ENCODE measurements around the gene OR52B2. TPM values are rescaled to one million over a fixed set of nuclear protein-coding genes. Genes with fewer than 3 reads are reported as not detected.

Gene OR52B2
- total RNA-seq (2014; rRNA removed; shearing (Covaris generic)), result not detected in 2 replicates

DNA sequence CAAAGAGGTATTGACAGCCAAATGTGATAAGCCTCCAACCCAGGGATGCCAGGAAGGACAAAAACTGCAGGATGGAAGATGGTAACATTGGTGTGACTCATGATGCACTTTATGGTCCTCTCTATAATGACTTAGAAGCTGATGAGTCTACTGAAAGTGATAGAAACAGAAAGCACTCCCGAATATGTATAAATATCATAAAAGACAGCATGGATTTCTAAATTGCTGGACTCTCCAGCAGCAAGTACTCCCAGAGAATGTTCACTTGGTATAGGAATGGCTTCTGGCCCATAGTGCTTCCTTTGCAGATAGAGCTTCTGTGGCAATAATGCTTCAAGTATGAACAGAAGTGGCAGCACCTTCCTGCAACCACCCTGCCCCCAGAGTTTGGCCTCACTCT, at the start of gene OR52B2:
OR52B2 (minus strand) TSS at position 101 of the 400 bp plus-strand sequence; CDS start at position 101, 0 bp downstream.
- Histone ChIP-seq H3K4me3 (no peak within 1 kb of the TSS), H3K27me3 (replicated peaks) (no peaks in the 10 kb centered on the region), H3K27ac (no peak within 1 kb of the TSS), H3K36me3 (no peaks in the 10 kb centered on the region), H3K9me3 (replicated peaks) (no peaks in the 10 kb centered on the region), H3K4me1 (replicated peaks) (no peaks in the 10 kb centered on the region)
- no peak for DNase-seq (ENCODE audit: low read depth in 1 of 2, low spot score in 2 of 2)

DNA sequence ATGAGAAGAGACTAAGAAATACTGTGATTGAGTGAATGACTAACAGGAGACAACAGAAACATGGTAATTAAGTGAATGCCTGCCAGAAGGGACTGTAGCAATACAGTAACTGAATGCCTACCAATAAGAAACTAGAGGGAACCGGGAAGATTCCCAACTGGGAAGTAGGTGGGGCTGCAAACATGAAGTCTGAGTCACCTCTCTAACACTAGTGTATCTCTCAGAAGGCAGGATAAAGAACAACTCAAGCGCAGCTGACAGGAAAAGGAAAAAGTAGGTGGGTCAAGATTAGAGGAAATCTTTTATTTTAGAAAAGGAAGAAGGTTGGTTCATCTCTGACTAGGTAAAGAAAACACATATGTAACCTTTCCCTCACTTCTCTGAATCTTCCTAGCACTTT, 49.2 kb upstream of the OR52B2 start:
- no peaks in the 10 kb centered on the region for H3K9me3 ChIP-seq (replicated peaks)
- no peak overlapping the region for H3K4me3 ChIP-seq
- H3K27ac ChIP-seq, result no peak overlapping the region
- peaks cover 5% of the 10 kb centered on the region; the same call in 1 of the 2 replicates for H3K36me3 ChIP-seq
- no peaks in the 10 kb centered on the region for H3K4me1 ChIP-seq (replicated peaks)
- no peaks in the 10 kb centered on the region for H3K27me3 ChIP-seq (replicated peaks)
- DNase-seq (ENCODE audit: low read depth in 1 of 2, low spot score in 2 of 2), result no peak

DNA sequence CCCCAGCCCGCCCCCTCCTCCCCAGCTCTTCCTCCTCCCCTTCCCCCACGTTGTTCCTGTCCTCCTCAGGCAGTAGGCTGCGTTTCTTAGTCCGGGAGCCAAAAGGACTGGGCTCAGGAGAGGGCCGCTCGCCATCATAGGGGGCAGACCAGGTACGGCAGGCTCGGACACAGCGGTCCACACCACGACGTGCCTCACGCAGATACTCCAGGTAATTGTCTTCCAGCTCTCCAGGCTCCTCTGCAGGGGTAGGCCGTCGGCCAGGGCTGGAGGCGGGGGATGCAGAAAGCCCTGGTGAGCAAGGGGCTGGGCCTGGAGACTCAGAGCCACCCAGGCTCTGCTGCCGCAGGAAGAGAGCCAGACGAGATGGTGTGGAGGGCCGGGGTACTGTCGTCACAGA, 47.6 kb upstream of the OR52B2 start:
- Histone ChIP-seq H3K36me3 (peaks cover 5% of the 10 kb centered on the region; the same call in 1 of the 2 replicates), H3K27ac (no peak overlapping the region), H3K4me1 (replicated peaks) (no peaks in the 10 kb centered on the region), H3K4me3 (no peak overlapping the region), H3K9me3 (replicated peaks) (no peaks in the 10 kb centered on the region), H3K27me3 (replicated peaks) (no peaks in the 10 kb centered on the region)
- no peak for DNase-seq (ENCODE audit: low read depth in 1 of 2, low spot score in 2 of 2)

DNA sequence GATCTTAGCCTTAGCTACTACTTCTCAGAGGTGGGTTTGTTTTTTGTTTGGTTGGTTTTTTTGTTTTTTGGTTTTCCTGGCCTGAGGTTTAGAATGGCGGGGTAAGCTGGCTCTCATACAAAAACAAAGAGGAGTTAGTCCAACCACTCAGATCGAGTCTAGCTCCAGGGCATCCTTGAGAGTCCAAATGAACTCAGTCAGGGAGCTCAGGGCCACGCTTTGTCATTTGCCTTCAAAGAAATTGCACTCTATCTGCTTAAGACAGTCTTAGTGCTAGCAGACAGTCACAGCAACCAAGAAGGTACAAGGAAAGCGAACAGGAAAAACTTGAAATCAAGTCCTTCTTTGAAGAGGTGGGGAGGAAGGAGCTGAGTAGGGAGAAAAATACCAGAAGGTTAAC, 46.4 kb upstream of the OR52B2 start:
- Histone ChIP-seq H3K36me3 (peaks cover 5% of the 10 kb centered on the region; the same call in 1 of the 2 replicates), H3K27me3 (replicated peaks) (no peaks in the 10 kb centered on the region), H3K9me3 (replicated peaks) (no peaks in the 10 kb centered on the region), H3K4me3 (no peak overlapping the region), H3K27ac (no peak overlapping the region), H3K4me1 (replicated peaks) (no peaks in the 10 kb centered on the region)
- DNase-seq (ENCODE audit: low read depth in 1 of 2, low spot score in 2 of 2), result no peak

DNA sequence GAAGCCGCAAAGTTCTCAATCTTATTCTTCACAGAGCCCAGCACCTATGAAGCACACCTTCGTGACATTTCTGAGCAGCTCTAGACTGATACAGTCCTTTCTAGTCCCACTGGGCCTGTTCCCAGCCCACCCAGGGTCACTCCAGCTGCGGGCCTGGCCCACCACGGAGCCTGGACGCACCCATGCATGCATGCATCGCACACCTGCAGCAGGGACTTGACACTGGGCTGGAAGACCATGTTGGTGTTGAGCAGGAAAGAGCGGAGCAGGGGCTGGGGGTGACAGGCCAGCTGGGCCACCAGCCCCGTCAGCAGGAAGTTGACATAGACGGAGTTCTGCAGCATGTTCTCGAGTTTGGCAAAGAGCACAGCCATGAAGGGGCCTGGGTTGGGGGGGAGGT, 44.4 kb upstream of the OR52B2 start:
- Histone ChIP-seq H3K9me3 (replicated peaks) (no peaks in the 10 kb centered on the region), H3K27ac (no peak overlapping the region), H3K36me3 (0 out of 2 replicates have a peak, but pooled peaks cover under 1% of the 10 kb centered on the region), H3K4me3 (no peak overlapping the region), H3K27me3 (replicated peaks) (no peaks in the 10 kb centered on the region), H3K4me1 (replicated peaks) (no peaks in the 10 kb centered on the region)
- DNase-seq (ENCODE audit: low read depth in 1 of 2, low spot score in 2 of 2), result no peak

DNA sequence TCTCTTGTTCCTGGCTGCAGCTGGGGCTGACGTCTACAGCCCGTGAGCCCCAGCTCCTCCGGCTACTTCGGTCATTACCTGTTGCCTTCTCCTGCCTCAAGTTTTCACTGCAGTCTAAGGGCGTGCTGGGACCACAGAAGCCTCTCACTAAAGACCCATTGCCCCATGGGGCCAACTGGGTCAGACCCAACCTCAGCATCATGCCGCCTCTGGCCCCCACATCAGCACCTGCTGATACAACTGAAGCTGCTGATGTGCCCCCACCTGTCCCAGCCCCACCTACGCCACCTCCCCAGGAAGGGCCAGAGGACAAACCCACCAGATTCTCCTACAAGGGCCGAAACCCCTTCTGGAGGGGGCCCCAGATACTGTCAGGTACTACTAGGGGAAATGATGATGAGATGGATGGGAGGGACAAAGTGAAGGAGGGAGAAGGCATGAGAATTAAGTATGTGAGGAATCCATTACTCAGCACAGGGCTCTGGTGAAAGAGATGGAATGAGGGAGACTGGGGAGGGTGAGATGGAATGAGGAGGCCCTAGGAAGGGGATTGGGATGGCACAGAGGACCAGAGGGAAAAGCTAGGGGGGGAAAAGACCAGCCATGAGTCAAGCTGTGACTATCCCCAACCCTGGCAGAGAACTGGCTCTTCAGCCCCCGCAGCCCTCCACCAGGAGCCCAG, 40.3 kb upstream of the OR52B2 start:
- Histone ChIP-seq H3K27ac (no peak overlapping the region), H3K36me3 (no peaks in the 10 kb centered on the region), H3K9me3 (replicated peaks) (no peaks in the 10 kb centered on the region), H3K4me1 (replicated peaks) (no peaks in the 10 kb centered on the region), H3K4me3 (no peak overlapping the region), H3K27me3 (replicated peaks) (no peaks in the 10 kb centered on the region)
- no peak for DNase-seq (ENCODE audit: low read depth in 1 of 2, low spot score in 2 of 2)

DNA sequence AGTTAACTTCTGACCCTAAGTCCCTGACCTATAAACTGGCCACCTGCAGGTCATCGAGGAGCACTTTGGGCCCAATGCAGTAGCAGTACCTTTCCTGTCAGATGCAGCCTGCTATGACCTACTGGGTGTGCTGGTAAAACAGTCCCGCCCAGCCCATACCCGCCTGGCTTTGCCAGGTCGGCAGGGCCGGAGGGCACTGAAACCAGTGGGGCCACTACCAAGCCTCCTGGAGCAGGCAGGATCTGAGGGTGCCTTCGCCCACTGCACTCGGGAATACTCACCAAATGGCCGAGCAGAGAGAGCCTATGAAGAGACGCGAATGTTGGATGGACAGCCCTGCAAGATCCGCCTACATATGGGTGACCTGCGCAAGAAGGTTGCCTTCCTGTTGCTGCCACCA, 39.7 kb upstream of the OR52B2 start:
- Histone ChIP-seq H3K9me3 (replicated peaks) (no peaks in the 10 kb centered on the region), H3K27ac (no peak overlapping the region), H3K4me1 (replicated peaks) (no peaks in the 10 kb centered on the region), H3K27me3 (replicated peaks) (no peaks in the 10 kb centered on the region), H3K36me3 (no peaks in the 10 kb centered on the region), H3K4me3 (no peak overlapping the region)
- DNase-seq (ENCODE audit: low read depth in 1 of 2, low spot score in 2 of 2), result no peak

DNA sequence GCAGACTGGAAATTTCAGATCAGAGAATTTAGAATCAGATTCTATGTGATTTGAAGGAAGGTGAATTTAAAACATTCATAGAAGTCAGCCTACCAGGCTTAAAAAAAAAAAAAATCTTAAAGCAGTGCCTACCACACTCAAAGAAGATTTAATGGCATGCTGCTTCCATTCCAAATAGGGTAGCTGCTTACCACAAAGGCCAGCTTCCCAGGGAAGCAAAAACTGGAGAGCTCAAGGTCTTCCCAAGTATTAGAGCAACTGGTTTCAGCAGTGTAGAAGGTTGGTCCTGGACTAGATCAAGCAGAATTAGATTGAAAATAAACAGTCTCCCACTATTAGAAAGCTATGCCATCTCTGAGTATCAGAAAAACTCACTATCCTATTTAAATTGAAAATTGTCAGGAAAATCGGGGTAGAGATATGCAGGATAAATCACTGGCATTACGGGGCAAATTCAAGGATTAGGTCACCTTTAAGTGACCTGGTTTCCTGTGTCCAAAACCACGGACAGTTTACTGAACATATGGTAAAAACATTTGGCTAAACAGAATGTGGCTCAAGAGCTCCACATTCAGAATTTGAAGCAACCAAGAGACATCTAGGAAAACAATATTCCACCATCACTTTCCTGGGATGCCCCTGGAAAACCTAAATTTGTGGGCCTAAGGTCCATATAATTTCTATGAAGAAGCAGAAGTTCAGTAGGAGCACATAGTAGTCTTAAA, 36.5 kb upstream of the OR52B2 start:
- no peak overlapping the region for H3K4me3 ChIP-seq
- H3K27ac ChIP-seq, result no peak overlapping the region
- H3K4me1 ChIP-seq (replicated peaks), result no peaks in the 10 kb centered on the region
- no peaks in the 10 kb centered on the region for H3K27me3 ChIP-seq (replicated peaks)
- no peaks in the 10 kb centered on the region for H3K9me3 ChIP-seq (replicated peaks)
- no peak for DNase-seq (ENCODE audit: low read depth in 1 of 2, low spot score in 2 of 2)
- no peaks in the 10 kb centered on the region for H3K36me3 ChIP-seq

DNA sequence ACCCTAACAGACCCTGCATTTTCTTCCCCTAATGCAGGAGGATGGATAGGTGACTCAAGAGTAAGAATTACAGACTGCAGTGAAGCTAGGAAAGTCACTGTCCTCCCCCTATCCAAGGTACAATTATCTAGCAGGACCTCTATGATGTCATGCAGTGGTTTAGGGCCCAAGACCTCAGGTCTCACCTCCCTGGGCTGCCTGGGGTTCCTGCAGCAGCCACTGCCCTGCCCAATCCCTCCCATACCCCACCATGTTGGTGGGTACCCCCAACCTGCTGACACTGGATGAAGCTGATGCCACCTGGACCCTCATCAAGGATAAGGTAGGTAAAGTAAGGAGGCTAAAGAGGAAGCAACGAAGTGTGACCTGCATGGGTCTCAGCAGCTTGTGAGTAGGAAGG, 35.2 kb upstream of the OR52B2 start, which contains the start of gene C11orf42:
C11orf42 (plus strand) TSS at position 192 of the 400 bp plus-strand sequence; CDS start at position 251, 59 bp downstream.
- Histone ChIP-seq H3K36me3 (no peaks in the 10 kb centered on the region), H3K9me3 (replicated peaks) (no peaks in the 10 kb centered on the region), H3K27me3 (replicated peaks) (no peaks in the 10 kb centered on the region), H3K4me1 (replicated peaks) (no peaks in the 10 kb centered on the region), H3K27ac (no peak within 1 kb of the TSS), H3K4me3 (no peak within 1 kb of the TSS)
- no peak for DNase-seq (ENCODE audit: low read depth in 1 of 2, low spot score in 2 of 2)

DNA sequence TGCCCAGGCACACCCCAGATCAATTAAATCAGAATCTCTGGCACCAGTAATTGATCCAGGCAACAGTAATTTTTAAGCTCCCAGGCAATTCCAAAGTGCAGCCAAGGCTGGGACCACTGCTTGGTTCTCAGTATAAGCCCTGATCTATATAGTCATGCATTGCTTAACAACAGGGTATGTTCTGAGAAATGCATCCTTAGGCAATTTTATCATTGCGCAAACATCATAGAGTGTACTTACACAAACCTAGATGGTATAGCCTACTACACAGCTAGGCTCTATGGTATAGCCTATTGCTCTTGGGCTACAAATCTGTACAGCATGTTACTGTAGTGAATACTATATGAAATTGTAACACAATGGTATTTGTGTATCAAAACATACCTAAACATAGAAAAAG, 34.6 kb upstream of the OR52B2 start:
- DNase-seq (ENCODE audit: low read depth in 1 of 2, low spot score in 2 of 2), result no peak
- Histone ChIP-seq H3K27me3 (replicated peaks) (no peaks in the 10 kb centered on the region), H3K4me1 (replicated peaks) (no peaks in the 10 kb centered on the region), H3K27ac (no peak overlapping the region), H3K4me3 (no peak overlapping the region), H3K36me3 (no peaks in the 10 kb centered on the region), H3K9me3 (replicated peaks) (no peaks in the 10 kb centered on the region)

DNA sequence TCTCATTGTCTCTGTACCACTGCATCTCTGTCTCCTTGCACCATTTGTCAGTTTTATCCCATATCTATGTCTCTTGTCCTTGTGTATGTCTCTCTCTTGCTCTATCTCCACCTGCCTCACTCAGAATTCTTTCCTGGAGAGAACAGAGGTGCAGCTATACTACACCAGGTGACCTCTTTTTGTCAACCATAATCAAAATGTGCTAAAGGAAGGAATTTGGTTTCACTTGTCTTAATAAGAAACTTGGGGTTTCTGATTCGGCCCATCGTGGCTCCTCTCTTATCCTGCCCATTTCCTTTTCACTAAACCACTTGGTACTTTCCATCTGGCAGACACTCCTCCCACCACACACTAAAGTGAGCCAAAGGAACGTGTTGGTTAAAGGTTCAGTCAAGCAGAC, 33.2 kb upstream of the OR52B2 start:
- H3K27ac ChIP-seq, result no peak overlapping the region
- no peaks in the 10 kb centered on the region for H3K4me1 ChIP-seq (replicated peaks)
- H3K4me3 ChIP-seq, result no peak overlapping the region
- no peaks in the 10 kb centered on the region for H3K9me3 ChIP-seq (replicated peaks)
- no peaks in the 10 kb centered on the region for H3K27me3 ChIP-seq (replicated peaks)
- DNase-seq (ENCODE audit: low read depth in 1 of 2, low spot score in 2 of 2), result no peak
- H3K36me3 ChIP-seq, result no peaks in the 10 kb centered on the region

DNA sequence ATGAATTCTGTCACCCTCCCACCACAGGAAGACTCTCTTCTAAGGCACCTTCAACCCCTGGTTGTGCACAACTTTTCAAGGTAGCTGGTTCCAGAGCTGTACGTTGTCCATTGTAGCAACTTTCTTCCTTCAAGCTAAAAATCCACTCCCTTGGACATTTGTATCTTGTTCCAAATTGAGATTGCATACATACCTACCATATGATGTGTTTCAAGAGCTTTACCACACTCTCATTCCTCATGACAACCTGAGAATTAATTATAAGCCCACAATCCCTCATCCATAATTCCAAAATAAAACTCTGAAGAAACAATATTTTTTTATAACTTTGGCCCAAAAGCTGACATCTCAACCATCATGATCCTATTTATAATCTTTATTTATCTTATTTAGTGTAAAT, 31.9 kb upstream of the OR52B2 start:
- Histone ChIP-seq H3K27me3 (replicated peaks) (no peaks in the 10 kb centered on the region), H3K4me1 (replicated peaks) (no peaks in the 10 kb centered on the region), H3K27ac (no peak overlapping the region), H3K4me3 (no peak overlapping the region), H3K9me3 (replicated peaks) (no peaks in the 10 kb centered on the region), H3K36me3 (no peaks in the 10 kb centered on the region)
- no peak for DNase-seq (ENCODE audit: low read depth in 1 of 2, low spot score in 2 of 2)

DNA sequence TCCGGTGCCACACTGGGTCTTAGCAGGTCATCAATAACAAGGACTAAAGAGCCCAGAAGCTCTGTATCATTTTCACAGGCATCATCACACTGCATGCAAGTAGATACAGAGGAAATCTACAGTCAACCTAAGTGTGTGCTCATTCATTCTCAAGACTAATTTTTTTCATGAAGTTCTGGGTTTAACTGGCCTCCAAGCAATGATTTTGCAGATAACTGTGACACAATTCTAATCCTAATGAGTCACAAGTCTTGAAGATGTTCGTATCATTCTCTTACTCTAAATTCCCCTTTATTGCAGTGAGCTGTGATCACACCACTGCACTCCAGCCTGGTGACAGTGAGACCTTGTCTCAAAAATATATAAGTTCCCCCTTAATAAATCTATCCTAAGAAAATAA, 31.4 kb upstream of the OR52B2 start:
- no peaks in the 10 kb centered on the region for H3K27me3 ChIP-seq (replicated peaks)
- H3K36me3 ChIP-seq, result no peaks in the 10 kb centered on the region
- no peaks in the 10 kb centered on the region for H3K9me3 ChIP-seq (replicated peaks)
- H3K27ac ChIP-seq, result no peak overlapping the region
- H3K4me1 ChIP-seq (replicated peaks), result no peaks in the 10 kb centered on the region
- no peak for DNase-seq (ENCODE audit: low read depth in 1 of 2, low spot score in 2 of 2)
- H3K4me3 ChIP-seq, result no peak overlapping the region

DNA sequence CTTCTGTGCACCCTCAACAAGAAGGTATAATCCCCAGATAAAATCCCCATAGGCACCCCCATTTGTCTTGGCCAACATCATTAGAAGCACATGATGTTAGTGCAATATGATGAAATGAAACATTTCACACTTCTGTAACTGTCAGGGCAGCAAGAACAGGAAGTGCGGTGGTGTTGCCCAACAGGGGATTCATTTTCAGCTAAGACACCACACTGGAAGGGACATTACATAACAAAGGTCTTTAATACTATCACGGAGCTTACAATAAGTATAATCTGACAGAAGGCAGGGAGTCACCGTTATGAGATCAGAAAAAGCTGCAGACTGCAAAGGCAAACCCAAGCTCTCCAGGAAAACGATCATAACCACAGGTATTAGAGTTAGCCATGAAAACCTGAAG, 30.8 kb upstream of the OR52B2 start:
- Histone ChIP-seq H3K27ac (no peak overlapping the region), H3K4me3 (no peak overlapping the region), H3K27me3 (replicated peaks) (no peaks in the 10 kb centered on the region), H3K36me3 (no peaks in the 10 kb centered on the region), H3K9me3 (replicated peaks) (no peaks in the 10 kb centered on the region), H3K4me1 (replicated peaks) (no peaks in the 10 kb centered on the region)
- no peak for DNase-seq (ENCODE audit: low read depth in 1 of 2, low spot score in 2 of 2)

All from SJSA1 (cell line).